H1 (cell line): Measurements from ENCODE around the gene ODR4.
"Not testable (repeated sequence)": the region's sequence is repeated elsewhere in the genome, so short reads cannot be mapped to it uniquely, and the experiment has no call there.

ENCODE experiments used
- CBX5 ChIP-seq: fragments of 300-800, 300-1000 bp; sonication (generic); IDR thresholded peaks from 2 replicates; pipeline ENCODE4 v1.7.1; 2016; ENCODE audit warnings: antibody characterized with exemption, low read length, low read depth
- CTCF ChIP-seq, 3 experiments: IDR thresholded peaks; 1 replicate in 2 of 3; 2 replicates in 1 of 3; pipeline versions ENCODE4 v1.5.1 to v1.6.1; 2011; ENCODE audit warnings: low read length in 3 of 3, mild to moderate bottlenecking in 3 of 3, inconsistent platforms in 2 of 3, low read depth in 1 of 3, moderate library complexity in 1 of 3; ENCODE audit not compliant: insufficient read depth in 1 of 3; ENCODE audit errors: control extremely low read depth in 1 of 3
- POLR2A ChIP-seq, 2 experiments: IDR thresholded peaks; 1 replicate in 1 of 2; 2 replicates in 1 of 2; pipeline ENCODE4 v1.6.1; 2011; ENCODE audit warnings: low read depth in 2 of 2, low read length in 2 of 2, mild to moderate bottlenecking in 2 of 2; ENCODE audit errors: control extremely low read depth in 1 of 2
- RBBP5 ChIP-seq: IDR thresholded peaks from 2 replicates; pipeline ENCODE4 v1.7.1; 2012; ENCODE audit warnings: low read depth, mild to moderate bottlenecking, inconsistent platforms, low read length, moderate library complexity, borderline replicate concordance
- SP1 ChIP-seq: IDR thresholded peaks from 2 replicates; pipeline ENCODE4 v1.6.1; 2011; ENCODE audit warnings: low read depth, low read length
- TAF7 ChIP-seq: optimal IDR thresholded peaks from 2 replicates; pipeline ENCODE3; 2011; ENCODE audit warnings: low read depth, mild to moderate bottlenecking, inconsistent platforms, low read length, moderate library complexity, borderline replicate concordance
- TCF12 ChIP-seq: IDR thresholded peaks from 2 replicates; pipeline ENCODE4 v1.6.1; 2011; ENCODE audit warnings: low read depth, mild to moderate bottlenecking, low read length
- TEAD4 ChIP-seq: IDR thresholded peaks from 2 replicates; pipeline ENCODE4 v1.6.1; 2012; ENCODE audit warnings: low read depth, low read length, inconsistent platforms, mixed read lengths

GRCh38 chr1:186459161-186459560 lies 83.5 kb downstream of the ODR4 start:
- TF ChIP-seq CBX5; POLR2A (IDR thresholded peaks at IDR 0.05; ENCODE audit: control extremely low read depth in 1 of 2, low read depth in 2 of 2, low read length in 2 of 2); SP1; TCF12; CTCF (IDR thresholded peaks at IDR 0.05; ENCODE audit: control extremely low read depth in 1 of 3, insufficient read depth in 1 of 3, low read depth in 1 of 3, low read length in 3 of 3); RBBP5; TEAD4; TAF7: not testable (repeated sequence)
